NCI-H146 (cell line): ENCODE data around the gene BBS4.
"Not testable (repeated sequence)": the region's sequence is repeated elsewhere in the genome, so short reads cannot be mapped to it uniquely, and the experiment has no call there.

ENCODE experiments used
- DNase-seq: peaks from one replicate; lab custom pipeline; 2025; lab: John Stamatoyannopoulos, UW

Gene BBS4, protein sequence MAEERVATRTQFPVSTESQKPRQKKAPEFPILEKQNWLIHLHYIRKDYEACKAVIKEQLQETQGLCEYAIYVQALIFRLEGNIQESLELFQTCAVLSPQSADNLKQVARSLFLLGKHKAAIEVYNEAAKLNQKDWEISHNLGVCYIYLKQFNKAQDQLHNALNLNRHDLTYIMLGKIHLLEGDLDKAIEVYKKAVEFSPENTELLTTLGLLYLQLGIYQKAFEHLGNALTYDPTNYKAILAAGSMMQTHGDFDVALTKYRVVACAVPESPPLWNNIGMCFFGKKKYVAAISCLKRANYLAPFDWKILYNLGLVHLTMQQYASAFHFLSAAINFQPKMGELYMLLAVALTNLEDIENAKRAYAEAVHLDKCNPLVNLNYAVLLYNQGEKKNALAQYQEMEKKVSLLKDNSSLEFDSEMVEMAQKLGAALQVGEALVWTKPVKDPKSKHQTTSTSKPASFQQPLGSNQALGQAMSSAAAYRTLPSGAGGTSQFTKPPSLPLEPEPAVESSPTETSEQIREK

DNA sequence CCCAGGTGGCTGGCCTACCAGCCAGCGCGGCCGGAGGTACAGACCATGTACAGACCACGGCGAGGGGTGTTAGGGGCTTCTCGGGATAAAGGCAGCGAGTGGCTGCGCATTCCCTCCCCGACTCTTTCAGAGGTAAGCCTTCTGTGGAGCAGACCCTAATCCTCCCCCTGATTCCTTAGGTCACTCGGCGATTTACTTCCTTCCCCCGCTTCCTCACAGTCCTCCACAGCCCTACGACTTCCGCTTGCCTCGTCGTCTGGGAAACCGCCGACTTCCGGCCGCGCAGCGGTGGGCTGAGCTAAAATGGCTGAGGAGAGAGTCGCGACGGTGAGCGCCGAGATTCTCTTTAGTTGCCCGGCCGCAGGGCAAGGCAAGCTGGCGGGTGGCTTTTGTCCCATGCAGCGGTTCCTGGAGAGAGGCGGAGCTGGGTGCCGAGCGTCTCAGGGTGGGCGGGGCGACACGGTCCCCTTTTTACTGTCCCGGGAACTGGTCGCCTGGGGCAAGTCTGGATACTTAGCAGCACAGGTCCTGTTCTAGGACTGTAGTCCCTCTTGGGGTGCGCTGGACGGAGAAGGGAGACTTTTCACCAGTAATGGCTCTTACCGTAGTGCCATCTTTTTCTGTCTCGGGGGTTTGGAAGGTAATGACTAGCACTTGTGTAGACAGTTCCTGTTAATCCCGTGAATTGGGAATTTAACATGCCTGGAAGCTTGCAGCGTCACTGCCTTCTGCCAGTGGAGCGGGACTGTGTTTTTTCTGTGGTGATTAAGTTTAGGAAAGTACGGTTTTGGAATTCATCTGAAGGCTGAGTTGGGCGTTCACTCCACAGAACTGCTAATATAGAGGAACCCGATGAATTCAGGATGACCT lies at the start of gene BBS4, which contains the start of gene HIGD2B:
Gene BBS4 (plus strand): TSS at position 283 of the 870 bp plus-strand sequence. CDS start 21 bp downstream, at position 304.
Gene HIGD2B (minus strand): TSS at position 258 of the 870 bp plus-strand sequence. CDS start 9,808 bp downstream, outside the sequence.
- DNase-seq: no peak

DNA sequence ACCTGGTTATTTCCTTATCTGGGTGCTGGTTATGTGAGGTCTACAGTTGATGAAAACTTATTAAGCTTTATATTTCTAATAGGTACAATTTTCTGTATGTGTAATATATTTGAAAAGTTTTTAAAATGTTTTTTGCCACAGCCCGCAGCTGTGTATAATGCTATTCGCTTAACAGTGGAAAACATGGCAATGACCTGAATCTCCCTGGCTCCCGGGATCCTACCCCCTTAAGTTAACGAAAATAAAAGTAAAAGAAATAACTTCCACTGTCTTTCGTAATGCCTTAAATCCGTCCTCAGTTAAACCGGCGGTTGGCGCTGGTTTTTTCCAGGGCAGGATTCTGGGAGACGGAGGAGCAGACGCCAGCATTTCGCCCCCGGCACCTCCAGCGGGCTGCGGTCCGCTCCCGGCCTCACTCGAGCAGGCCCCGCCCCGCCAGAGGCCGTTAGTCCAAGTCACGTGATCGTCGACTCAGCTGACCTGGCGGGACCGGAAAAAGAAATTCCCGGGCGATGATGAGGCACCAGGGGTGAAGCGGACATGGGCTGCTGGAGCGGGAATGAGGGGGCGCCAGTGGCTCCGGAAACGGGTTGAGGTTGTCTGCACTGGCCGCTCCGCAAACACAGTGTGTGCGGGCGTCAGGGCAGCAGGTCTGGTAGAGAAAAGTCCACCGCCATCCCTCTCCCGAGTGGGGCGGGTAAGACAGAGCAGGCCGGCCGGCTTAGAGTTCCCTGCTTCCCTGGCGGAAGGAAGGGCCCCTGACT lies 49.3 kb upstream of the BBS4 start:
- DNase-seq: not testable (repeated sequence)

DNA sequence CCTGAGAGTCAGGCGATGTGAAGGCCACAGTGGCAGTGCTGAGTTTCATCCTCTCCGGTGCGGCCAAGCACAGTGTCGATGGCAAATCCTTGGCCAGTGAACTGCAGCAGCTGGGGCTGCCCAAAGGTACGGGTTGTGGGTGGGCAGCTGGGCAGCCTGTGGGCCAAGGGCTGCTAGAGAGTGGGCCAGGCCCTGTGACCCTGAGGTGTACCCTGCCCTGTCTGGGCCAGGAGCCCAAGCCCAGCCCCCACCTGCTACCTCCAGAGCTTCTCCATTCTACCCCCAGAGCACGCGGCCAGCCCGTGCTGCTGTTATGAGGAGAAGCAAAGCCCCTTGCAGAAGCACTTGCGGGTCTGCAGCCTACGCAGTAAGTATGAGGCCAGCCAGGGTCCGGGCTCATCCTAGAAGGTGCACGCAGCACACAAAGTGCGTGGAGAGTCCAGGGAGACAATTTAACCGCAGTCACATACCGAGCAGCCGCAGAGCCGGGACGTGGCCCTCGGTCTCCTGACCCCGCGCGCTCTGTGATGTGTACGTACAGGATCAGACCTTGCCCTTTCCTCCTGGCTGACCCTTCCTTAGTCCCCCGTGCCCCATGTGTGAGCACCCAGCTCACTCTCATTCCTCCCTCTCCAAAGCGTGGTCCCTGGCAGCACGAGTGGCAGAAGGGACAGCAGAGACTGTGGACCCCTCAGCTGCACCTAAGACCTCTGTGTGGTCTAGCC lies 46.1 kb upstream of the BBS4 start:
- not testable (repeated sequence) for DNase-seq

DNA sequence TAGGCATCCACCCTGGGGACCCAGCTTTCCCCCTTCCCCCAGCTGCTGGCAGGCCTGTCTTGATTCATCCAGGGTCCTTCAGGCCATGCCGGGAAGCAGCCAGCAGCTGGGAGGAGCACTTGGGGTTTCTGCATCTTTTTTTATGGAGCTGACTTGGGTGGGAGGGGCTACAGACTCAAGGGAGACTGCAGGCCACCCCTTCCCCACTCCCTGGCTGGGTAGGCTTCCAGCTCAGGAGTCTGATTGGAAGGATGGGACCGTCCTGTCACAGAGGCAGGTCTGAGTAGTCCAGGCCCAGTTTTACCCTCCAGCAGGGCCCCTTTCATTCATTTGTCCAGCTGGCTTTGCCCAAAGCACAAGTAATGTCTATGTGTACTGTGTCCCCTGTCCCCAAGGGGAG lies 43.7 kb upstream of the BBS4 start:
- DNase-seq: not testable (repeated sequence)

DNA sequence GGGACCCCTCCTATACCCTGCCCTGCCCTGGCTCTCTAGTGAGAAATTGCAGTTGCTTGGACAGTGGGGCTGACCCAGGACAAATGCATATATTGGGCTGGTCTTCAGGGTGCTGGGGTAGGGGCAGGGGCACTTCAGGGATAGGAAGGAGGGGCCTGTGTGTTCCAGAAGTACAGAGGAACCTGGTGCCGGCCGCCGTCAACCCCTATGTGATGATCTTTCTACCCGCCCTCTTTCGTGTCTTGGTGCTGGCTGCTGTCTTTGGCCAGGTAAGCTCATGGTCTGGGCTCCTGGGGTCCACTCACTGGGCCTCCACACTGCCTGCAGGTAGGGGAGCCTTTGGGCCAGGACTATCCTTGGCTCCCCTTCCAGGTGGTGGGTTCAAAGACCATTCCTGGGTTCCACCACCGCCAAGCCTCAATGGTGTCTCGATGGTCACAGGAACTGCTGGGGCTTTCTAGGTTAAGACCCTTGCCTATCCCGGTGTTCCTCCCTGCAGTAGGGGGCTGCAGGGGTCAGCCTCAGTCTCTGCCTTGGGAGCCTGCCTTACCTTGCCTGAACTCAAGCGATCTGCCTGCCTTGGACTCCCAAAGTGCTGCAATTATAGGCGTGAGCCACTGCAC lies 37.3 kb upstream of the BBS4 start:
- DNase-seq: not testable (repeated sequence)

DNA sequence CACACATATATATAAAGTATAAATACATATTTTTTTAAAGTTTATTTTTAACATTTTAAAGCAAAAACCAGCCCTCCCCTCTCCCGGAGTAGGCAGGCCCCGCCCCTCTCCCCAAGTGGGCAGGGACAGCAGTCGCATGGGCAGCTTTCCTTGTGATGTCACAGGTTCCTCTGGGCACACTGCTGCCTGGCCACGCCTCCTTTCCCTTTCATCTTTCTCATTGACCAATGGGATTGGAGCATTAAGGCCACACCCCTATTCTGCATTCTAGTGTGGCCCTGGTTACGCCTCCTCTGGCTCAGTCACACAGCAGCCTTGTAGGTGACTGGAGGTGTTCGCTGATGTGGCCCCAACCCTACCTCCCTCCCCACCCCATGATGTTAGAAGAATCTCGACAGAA lies 31.6 kb upstream of the BBS4 start, which contains the start of gene GOLGA6B:
Gene GOLGA6B (plus strand): TSS at position 301 of the 400 bp plus-strand sequence. CDS start 41 bp downstream, at position 342.
- not testable (repeated sequence) for DNase-seq

DNA sequence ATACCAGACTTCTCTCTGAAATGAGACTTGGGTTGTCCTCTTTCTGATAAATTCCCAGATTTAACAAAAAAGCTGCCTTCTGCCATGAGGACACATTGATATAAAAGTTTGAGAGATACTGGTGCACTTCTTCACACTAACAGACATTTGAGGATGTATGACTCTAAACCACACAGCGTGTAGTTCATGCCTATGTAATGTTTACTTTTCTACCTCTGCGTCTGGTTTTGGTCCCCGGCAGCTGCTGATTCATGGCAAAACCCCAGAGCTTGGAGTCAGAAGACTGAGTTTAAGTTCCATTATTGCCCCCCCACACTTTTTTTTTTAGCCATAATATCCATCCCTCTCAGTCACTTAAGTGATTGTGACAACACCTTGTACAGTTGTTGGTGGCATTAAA lies 30.0 kb upstream of the BBS4 start:
- not testable (repeated sequence) for DNase-seq

DNA sequence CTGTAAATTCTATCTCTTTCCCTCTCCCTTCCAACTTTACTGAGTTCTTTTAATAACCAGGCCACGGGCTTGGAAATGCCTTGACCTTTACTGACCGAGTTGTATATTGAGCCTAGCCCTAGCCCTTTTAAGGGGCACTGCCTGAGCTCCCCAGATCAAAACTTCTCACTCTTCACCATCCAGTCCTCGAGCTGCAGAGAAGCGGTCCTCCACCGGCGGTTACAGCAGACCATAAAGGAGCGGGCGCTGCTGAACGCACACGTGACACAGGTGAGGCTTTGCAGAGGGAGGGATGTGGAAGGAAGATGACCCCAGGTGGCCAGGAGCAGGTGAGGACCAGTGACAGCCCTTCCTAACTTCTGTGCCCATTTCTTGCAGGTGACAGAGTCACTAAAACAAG lies 24.9 kb upstream of the BBS4 start:
- DNase-seq: not testable (repeated sequence)

DNA sequence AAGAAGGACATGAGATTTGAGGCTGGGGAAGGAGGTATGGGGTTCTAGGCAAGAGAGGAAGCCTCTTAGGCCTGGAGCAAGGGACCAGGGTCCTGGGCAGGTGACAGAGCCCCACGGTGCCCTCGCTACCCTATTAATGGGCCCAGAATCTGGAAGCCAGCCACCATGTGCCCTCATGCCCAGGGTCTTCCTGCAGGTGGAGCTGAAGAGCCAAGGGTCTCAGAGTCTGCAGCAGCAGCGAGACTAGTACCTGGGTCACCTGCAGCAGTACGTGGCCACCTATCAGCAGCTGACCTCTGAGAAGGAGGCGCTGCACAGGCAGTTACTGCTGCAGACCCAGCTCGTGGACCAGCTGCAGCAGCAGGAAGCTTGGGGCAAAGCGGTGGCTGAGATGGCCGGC lies 22.1 kb upstream of the BBS4 start:
- DNase-seq: not testable (repeated sequence)

DNA sequence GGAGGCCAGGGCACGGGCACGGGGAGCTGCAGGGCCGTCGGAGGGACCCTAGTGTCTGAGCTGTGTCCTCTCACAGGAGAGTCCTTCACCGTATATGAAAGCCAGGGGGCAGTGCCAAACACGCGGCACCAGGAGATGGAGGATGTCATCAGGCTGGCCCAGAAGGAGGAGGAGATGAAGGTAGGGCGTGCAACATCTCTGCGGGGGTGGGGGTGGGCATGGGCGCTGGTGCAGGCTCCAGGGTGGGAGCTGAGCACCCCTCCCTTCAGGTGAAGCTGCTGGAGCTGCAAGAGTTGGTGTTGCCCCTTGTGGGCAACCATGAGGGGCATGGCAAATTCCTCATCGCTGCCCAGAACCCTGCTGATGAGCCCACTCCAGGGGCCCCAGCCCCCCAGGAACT lies 20.3 kb upstream of the BBS4 start:
- not testable (repeated sequence) for DNase-seq

DNA sequence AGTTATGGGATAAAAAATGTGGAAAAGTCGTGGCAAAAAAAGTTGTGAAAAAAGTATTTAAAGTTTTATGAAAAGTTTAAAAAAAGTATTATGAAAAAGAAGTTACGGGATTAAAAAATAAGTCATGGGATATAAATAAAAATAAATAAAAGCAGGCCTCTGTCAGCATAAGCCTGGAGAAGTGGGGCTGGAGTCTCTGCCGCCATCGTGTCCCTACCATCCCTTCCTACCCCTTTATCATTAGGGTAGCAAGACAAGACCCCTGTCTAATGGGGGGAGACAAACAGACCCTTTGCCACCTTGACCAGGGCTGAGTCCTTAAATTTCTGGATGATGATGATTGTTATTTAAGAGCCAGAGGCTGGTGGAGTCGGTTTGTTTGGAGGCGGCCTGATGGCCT lies 16.2 kb upstream of the BBS4 start:
- not testable (repeated sequence) for DNase-seq

DNA sequence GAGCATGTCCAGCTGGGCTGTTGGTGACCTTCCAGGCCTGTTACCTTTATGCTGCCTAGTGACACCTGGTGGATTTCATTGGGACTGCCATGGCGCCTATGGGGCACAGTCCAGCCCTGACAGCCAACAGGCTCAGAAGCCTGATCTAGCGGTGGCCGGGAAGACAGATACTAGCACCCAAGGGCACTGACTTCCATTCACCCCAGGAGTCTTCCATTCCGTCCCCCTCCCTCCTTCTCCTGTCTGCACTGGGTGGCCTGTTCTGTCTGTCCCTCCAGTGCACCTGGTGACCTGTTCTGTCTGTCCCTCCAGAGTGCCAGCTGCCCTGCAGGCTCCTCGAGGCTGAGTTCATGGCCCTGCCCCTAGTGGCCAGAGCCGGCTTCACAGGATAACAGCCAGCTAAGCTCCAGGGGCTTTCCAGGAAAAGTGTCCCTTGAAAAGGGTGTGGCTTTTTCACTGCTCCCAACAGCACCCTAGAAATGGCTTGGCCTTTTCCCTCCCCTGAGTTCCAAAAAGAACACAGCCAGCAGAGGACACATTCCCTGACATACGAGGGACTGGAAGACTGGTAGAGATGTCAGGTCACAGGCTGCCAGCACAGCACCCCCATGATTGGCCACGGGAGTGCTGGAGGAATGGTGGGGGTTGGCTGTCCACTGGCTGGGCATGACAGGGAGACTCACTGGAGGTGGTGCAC lies 15.2 kb upstream of the BBS4 start:
- DNase-seq: not testable (repeated sequence)

DNA sequence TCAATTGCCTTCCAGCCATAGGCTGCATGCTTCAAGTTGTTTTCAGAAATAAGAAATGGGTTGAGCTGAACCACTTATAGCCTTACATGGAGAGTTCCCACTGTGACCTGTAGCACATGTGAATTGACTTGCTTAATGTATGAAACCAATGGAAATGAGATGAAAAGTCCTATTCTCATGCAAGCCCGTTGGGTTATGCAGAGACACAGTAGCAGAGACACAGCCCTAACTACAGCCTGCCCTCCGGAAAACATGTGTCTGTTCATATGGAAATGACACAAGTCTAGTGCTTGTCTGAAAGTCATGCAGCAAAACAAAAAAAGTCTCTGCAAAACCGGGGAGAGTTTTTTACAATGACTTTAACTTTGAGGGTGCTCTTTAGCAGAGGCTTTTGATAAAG lies 14.5 kb upstream of the BBS4 start:
- DNase-seq: no peak

DNA sequence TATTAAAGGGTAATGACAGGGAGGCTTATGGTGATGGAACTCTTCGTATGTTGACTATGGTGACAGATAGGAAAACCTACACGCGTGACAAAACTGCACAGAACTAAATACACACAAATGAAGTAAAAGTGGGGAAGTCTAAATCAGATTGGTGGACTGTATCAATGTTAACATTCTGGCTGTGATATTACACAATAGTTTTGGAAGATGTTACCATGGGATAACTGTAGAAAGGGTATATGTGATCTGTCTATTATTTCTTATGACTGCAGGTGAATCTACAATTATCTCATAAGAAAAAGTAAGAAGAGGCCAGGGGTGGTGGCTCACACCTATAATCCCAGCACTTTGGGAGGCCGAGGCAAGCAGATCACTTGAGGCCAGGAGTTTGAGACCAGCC lies 9.2 kb upstream of the BBS4 start:
- no peak for DNase-seq

DNA sequence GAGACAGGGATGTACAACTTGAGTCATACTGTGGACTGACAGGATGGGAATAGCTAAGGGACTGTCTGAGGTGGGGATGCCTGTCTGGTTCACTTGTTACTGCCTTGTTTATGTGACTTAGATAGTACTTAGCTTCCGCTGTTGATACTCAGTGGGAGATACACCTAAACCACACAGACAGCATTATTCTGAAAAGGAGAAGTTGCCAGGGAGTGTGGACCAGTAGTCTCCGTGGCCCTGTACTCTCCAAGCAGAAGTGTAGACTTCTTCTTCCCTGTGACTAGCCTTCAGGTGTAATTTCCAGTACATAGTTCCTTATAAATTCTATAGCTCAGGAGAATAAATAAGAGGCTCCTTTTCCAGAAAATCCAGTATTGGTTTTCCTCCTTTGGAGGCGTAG lies 5.1 kb upstream of the BBS4 start:
- DNase-seq: no peak

DNA sequence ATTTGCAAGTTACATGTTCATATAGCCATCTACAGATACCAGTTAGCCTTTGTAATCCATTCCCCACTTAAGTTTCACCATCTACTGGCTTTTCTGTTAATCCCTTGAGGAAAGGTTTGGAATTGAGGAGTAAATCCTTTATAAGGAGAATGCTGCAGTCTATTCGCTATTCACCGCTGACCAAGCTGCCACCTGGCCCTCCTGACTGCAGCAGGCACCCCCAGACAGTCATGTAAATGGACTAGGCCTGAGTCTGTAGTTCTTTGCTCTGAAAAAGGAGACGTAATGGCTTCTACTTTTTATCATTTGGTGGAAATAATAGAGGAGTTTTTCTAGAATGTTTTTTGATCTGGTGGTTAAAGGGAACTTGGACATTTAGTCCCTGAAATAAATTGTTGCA lies 3.2 kb upstream of the BBS4 start:
- DNase-seq: no peak

DNA sequence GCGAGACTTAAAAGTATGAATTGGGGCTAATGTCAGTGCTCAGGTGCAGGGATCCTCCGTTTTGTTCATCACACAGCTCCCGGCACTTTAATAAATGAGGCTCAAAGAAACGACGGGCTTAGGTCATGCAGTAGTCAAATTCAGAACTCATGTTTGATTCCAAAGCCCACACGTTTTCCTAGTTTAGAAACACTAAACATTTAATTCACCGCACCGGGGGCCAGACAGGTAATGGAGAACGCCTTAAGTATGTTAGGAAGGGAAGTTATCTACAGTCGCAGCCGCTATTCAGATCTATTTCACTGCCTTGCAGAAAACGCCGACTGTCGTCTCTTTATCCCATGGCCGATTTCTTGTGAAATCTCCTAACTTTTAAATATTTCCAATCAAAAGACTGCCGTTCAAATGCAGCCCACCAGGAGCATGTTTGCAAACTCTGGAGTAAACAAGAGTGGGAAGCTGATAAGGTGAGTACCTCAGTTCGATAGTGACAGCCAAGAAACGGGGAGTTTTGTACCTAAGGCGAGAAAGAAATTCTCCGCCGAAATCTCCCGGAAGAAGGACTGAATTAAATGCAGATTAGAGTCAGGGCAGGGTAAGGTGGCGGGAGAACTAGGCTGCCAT lies 594 bp upstream of the BBS4 start:
- no peak for DNase-seq

DNA sequence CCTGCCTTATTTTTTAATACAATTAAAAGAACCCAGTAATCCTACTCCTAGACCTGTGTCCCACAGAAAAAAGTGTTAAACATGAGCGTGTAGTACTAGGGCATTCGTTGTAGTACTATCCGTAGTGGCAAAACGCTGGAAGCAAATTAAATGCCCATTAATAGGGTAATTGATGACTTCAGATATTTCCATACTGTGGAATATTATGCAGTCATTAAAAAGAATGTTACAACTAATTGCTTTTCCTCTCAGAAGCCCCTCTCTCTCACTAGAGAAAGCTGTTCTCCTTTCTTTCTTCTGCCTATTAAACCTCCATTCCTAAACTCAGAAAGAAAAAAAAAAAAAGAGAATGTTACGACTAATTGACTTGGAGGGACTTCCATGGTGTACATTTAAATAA lies 2.7 kb downstream of the BBS4 start:
- no peak for DNase-seq

DNA sequence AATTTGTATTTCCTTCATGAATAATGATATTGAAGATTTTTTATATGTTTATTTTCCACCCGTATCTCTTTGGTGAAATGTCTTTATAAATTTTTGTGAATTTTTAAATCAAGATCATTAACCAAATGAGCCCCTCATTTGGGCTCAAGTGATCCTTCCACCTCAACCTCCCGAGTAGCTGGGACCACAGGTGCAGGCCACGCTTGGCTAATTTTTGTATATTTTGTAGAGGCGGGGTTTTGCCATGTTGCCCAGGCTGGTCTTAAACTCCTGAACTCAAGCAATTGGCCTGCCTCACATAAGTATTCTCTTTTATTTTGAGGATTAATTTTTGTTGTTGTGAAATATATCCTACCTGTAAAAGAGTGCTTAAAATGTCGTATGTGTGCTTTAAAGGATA lies 4.9 kb downstream of the BBS4 start:
- DNase-seq: no peak
